Gastroesophageal sphincter (tissue), 4 donors: ENCODE data around the gene L2HGDH. TPM values are rescaled to one million over a fixed set of nuclear protein-coding genes. Genes with fewer than 3 reads are reported as not detected.

Experiments
- ATAC-seq: fragments of 150-250 bp; one replicate; pipeline ENCODE4 v1.9.1; 2016; ENCODE audit warnings: mild to moderate bottlenecking, moderate library complexity
- H3K27ac ChIP-seq, 4 donors: fragments of 200-600 bp; sonication (generic) in 3 of 4; 1 replicate in 3 of 4; 2 replicates in 1 of 4; pipeline ENCODE4 v1.5.1; 2016 to 2019
- H3K27me3 ChIP-seq: fragments of 200-600 bp; sonication (generic); one replicate; pipeline ENCODE4 v1.5.1; 2019
- H3K36me3 ChIP-seq, 2 donors: fragments of 200-600 bp; sonication (generic); one replicate each; pipeline ENCODE4 v1.5.1; 2019; ENCODE audit warnings: control low read depth in 1 of 2
- H3K4me1 ChIP-seq, 3 donors: fragments of 200-600 bp; sonication (generic); 1 replicate in 2 of 3; 2 replicates in 1 of 3; pipeline ENCODE4 v1.5.1; 2016 to 2019; ENCODE audit warnings: control low read depth in 2 of 3
- H3K4me3 ChIP-seq, 2 donors: fragments of 200-600 bp; sonication (generic); one replicate each; pipeline ENCODE4 v1.5.1; 2019; ENCODE audit warnings: mild to moderate bottlenecking in 1 of 2, moderate library complexity in 1 of 2
- H3K9me3 ChIP-seq, 3 donors: fragments of 200-600 bp; sonication (generic); one replicate each; pipeline ENCODE4 v1.5.1; 2017 to 2019; ENCODE audit warnings: control low read depth in 2 of 3
- EP300 ChIP-seq: sonication (generic); formaldehyde crosslinking; IDR thresholded peaks from one replicate; pipeline ENCODE4 v1.6.1; 2017; ENCODE audit warnings: antibody characterized with exemption, mild to moderate bottlenecking
- POLR2A ChIP-seq, 2 donors: fragments of 450-650 bp; IDR thresholded peaks; one replicate each; pipeline ENCODE4 v1.6.1; 2017; ENCODE audit warnings: antibody characterized with exemption in 2 of 2, mild to moderate bottlenecking in 2 of 2, moderate library complexity in 1 of 2
- POLR2AphosphoS5 ChIP-seq: sonication (generic); formaldehyde crosslinking; IDR thresholded peaks from one replicate; pipeline ENCODE4 v1.6.1; 2017; ENCODE audit warnings: antibody characterized with exemption
- WGBS, 2 donors: methylation state at CpG; one replicate each; pipeline ENCODE4 v1.1.5; 2018; ENCODE audit warnings: low coverage in 1 of 2; 5-methylcytosine and 5-hydroxymethylcytosine counted together
- total RNA-seq, 4 donors: library from RNA; depleted of rRNA; stranded (reverse); fragments of >200 nt; gene quantifications; one replicate each; pipeline ENCODE4 v1.1.0, GENCODE V29; 2016
- TF ChIP-seq, protein P1 (sequence below), 4 experiments: fragments of 200-600 bp in 2 of 4; fragments of 450-650 bp in 2 of 4; sonication (generic) in 1 of 4; IDR thresholded peaks; one replicate each; pipeline ENCODE4 v1.5.1; 2017 to 2019; ENCODE audit warnings: antibody characterized with exemption in 4 of 4, mild to moderate bottlenecking in 2 of 4, moderate library complexity in 2 of 4

Gene L2HGDH
- total RNA-seq, 4 donors from 2014 or later: 3.4 to 10.2 (median 7.0) TPM

DNA sequence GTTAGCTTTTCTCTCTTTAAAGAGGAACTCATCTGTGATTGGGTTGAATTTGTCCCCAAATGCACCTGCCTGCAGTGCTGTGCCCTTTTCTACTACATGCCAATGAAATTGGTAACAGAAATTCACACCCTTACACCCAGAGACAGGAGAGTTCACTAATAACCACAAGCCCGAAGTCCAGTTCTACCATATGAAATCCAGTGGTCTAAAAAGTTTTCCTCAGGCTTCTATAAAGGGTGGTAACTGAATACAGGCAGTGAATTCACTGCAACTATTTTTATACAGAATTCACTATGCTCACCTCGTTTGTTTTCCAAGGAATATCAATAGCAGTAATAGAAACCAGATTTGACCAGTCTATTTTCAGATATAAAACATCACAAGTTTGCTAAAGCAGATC, 49.2 kb downstream of the L2HGDH start:
- no peak for ATAC-seq
- H3K36me3 ChIP-seq: peaks cover 0 to 34% of the 10 kb centered on the region in 2 donors
- 41 to 60% methylated on average over 2 of the region's 2 CpGs for WGBS, 2 donors
- no peaks in the 10 kb centered on the region for H3K9me3 ChIP-seq
- H3K27me3 ChIP-seq: no peaks in the 10 kb centered on the region
- no peak overlapping the region for H3K4me3 ChIP-seq
- H3K27ac ChIP-seq: no peak overlapping the region
- no peaks in the 10 kb centered on the region for H3K4me1 ChIP-seq
- TF ChIP-seq, protein P1, sequence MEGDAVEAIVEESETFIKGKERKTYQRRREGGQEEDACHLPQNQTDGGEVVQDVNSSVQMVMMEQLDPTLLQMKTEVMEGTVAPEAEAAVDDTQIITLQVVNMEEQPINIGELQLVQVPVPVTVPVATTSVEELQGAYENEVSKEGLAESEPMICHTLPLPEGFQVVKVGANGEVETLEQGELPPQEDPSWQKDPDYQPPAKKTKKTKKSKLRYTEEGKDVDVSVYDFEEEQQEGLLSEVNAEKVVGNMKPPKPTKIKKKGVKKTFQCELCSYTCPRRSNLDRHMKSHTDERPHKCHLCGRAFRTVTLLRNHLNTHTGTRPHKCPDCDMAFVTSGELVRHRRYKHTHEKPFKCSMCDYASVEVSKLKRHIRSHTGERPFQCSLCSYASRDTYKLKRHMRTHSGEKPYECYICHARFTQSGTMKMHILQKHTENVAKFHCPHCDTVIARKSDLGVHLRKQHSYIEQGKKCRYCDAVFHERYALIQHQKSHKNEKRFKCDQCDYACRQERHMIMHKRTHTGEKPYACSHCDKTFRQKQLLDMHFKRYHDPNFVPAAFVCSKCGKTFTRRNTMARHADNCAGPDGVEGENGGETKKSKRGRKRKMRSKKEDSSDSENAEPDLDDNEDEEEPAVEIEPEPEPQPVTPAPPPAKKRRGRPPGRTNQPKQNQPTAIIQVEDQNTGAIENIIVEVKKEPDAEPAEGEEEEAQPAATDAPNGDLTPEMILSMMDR (IDR thresholded peaks at IDR 0.05): no peak
- TF ChIP-seq EP300 (no peak), POLR2A (IDR thresholded peaks at IDR 0.05) (no peak), POLR2AphosphoS5 (no peak)

DNA sequence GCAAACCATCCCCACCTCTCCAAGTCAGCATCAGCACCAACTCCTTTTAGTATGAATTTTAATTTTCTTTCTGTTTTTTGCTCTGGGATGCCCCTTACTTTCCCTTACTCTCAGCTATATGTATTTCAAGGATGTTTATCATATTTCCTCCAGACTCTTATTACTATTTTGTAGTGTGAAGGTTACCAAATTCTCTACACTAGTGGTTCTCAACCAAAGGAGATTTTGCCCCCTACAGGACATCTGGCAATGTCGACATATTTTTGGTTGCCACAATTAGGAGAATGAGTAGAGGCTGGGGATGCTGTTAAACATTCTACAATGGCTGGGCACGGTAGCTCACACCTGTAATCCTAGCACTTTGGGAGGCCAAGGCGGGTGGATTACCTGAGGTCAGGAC, 51.5 kb downstream of the L2HGDH start:
- no peak for ATAC-seq

DNA sequence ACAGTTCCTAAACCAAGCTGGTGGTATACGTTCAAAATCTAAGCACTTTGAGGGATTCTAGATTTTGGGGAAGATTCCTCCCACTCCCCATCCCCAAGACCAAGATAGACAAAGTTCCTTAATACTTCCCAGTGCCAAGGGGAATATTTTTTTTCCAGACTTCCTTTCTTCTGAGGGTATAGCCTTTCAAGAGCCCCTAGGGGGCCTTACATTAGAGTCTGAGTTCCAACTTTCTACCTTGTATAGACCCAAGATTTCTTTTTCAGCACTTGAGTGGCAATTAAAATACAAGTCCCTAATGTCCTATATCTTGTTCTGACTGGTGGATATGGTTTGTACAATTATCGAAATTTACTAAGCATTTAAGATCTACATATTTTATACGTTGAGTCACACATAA, 52.0 kb downstream of the L2HGDH start:
- Histone ChIP-seq H3K4me3 (no peak overlapping the region), H3K36me3 (peaks cover 0 to 19% of the 10 kb centered on the region in 2 donors), H3K9me3 (no peaks in the 10 kb centered on the region), H3K4me1 (no peaks in the 10 kb centered on the region), H3K27me3 (no peaks in the 10 kb centered on the region), H3K27ac (no peak overlapping the region)
- TF ChIP-seq, protein P1 (IDR thresholded peaks at IDR 0.05): no peak
- TF ChIP-seq POLR2A (IDR thresholded peaks at IDR 0.05): no peak
- no peak for TF ChIP-seq EP300
- TF ChIP-seq POLR2AphosphoS5: no peak
- WGBS, 2 donors: 75 to 81% methylated on average over 3 of the region's 3 CpGs
- no peak for ATAC-seq

More for the DNA sequence above, 51.5 kb downstream of the L2HGDH start:
- no peaks in the 10 kb centered on the region for H3K4me1 ChIP-seq
- WGBS, 2 donors: 37% methylated on average over 3 of the region's 3 CpGs; no CpG with 5 or more reads in 1 of the 2 donors
- no peak for TF ChIP-seq POLR2AphosphoS5
- TF ChIP-seq, protein P1 (IDR thresholded peaks at IDR 0.05): peak in 3 of 4 experiments; percentile 53 to 54 (median 53)
- no peaks in the 10 kb centered on the region for H3K9me3 ChIP-seq
- no peak overlapping the region for H3K4me3 ChIP-seq
- H3K36me3 ChIP-seq: peaks cover 0 to 21% of the 10 kb centered on the region in 2 donors
- no peak overlapping the region for H3K27ac ChIP-seq
- H3K27me3 ChIP-seq: no peaks in the 10 kb centered on the region

DNA sequence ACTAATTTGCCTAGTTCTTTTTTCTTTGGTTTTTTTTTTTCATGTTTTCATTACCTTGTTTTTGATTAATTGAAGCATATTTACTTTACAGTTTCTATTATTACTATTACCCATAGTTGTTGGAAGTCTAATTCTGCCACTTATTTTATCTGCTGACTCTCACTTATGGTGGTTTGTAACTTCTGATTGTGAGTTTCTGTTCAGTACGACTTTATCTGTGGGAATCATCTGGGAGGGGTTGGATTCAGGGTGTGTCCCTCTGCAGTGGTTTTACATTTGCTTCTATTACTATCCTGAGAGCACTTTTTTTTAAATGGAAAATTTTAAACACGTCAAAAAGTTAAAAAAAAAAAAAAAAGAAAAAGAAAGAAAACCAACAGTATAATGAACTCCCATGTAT, 54.3 kb downstream of the L2HGDH start:
- ATAC-seq: no peak

DNA sequence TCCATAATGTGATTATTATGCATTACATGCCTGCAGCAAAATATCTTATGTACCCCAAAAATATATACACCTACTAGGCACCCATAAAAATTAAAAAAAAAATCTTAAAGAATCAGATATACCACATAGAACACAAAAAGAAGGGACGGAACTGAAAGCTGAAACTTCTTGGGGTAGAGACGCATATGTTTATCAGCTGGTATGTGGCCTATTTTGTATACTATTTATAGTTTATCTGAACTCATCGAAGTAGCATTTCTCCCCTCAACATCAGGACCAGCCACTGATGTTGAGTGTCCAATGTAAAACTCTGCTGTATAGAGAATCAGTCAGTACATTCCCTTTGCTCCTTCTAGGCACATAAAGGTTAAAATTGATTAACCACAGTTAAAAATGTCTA, 57.8 kb downstream of the L2HGDH start:
- Histone ChIP-seq H3K36me3 (peaks cover 0 to 8% of the 10 kb centered on the region in 2 donors), H3K27ac (no peak overlapping the region), H3K9me3 (no peaks in the 10 kb centered on the region), H3K4me1 (no peaks in the 10 kb centered on the region), H3K27me3 (no peaks in the 10 kb centered on the region), H3K4me3 (no peak overlapping the region)
- no peak for ATAC-seq
- no peak for TF ChIP-seq POLR2A (IDR thresholded peaks at IDR 0.05)
- no peak for TF ChIP-seq POLR2AphosphoS5
- TF ChIP-seq EP300: no peak
- TF ChIP-seq, protein P1 (IDR thresholded peaks at IDR 0.05): no peak
- 91 to 96% methylated on average over 3 of the region's 3 CpGs for WGBS, 2 donors

More for the DNA sequence above, 54.3 kb downstream of the L2HGDH start:
- Histone ChIP-seq H3K9me3 (no peaks in the 10 kb centered on the region), H3K36me3 (peaks cover 0 to 8% of the 10 kb centered on the region in 2 donors), H3K4me1 (no peaks in the 10 kb centered on the region), H3K27ac (no peak overlapping the region), H3K27me3 (no peaks in the 10 kb centered on the region), H3K4me3 (no peak overlapping the region)
- no peak for TF ChIP-seq POLR2A (IDR thresholded peaks at IDR 0.05)
- TF ChIP-seq POLR2AphosphoS5: no peak
- TF ChIP-seq, protein P1 (IDR thresholded peaks at IDR 0.05): no peak
- TF ChIP-seq EP300: no peak
- WGBS, 2 donors: 32 to 92% methylated on average over 2 of the region's 2 CpGs
